Hepatocyte (in vitro differentiated cells): ENCODE results near the gene MYO5C.
A peak's percentile ranks its signal among the peaks of the same experiment; 100 is the strongest.

Experiments
- EZH2phosphoT487 ChIP-seq: fragments of 200-600 bp; sonication (generic); IDR thresholded peaks from one replicate; pipeline ENCODE4 v1.6.1; 2018; ENCODE audit warnings: antibody characterized with exemption, mild to moderate bottlenecking, low read depth, moderate library complexity; ENCODE audit not compliant: unreplicated experiment, severe bottlenecking
- TF ChIP-seq, protein P1 (sequence below): fragments of 200-600 bp; sonication (generic); IDR thresholded peaks from 2 replicates; pipeline ENCODE4 v1.5.1; 2016; ENCODE audit warnings: antibody characterized with exemption, mild to moderate bottlenecking; ENCODE audit not compliant: poor library complexity

DNA sequence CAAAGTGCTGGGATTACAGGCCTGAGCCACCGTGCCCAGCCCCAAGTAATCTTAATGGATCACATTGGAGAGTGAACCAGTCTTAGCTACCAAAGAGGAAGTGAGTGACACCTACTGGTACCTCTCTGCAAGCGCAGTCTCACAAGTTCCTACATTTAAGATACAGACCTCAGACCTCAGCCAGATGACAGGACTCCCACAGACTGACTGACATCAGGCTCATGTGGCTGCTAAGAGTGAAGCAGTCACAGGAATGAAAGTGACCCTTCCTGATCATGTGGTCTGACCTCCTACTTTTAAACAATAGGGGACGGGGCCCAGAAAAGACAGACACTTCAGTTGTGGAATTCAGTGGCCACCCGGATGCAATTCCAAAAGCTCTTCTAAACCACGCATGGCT lies 68.1 kb downstream of the MYO5C start:
- TF ChIP-seq, protein P1, sequence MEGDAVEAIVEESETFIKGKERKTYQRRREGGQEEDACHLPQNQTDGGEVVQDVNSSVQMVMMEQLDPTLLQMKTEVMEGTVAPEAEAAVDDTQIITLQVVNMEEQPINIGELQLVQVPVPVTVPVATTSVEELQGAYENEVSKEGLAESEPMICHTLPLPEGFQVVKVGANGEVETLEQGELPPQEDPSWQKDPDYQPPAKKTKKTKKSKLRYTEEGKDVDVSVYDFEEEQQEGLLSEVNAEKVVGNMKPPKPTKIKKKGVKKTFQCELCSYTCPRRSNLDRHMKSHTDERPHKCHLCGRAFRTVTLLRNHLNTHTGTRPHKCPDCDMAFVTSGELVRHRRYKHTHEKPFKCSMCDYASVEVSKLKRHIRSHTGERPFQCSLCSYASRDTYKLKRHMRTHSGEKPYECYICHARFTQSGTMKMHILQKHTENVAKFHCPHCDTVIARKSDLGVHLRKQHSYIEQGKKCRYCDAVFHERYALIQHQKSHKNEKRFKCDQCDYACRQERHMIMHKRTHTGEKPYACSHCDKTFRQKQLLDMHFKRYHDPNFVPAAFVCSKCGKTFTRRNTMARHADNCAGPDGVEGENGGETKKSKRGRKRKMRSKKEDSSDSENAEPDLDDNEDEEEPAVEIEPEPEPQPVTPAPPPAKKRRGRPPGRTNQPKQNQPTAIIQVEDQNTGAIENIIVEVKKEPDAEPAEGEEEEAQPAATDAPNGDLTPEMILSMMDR, result peak; percentile 75
- no peak for TF ChIP-seq EZH2phosphoT487
